ENCODE measurements around the gene OOSP3. TPM values are rescaled to one million over a fixed set of nuclear protein-coding genes. Genes with fewer than 3 reads are reported as not detected.
"Not testable (repeated sequence)": the region's sequence is repeated elsewhere in the genome, so short reads cannot be mapped to it uniquely, and the experiment has no call there.

Gene OOSP3
- total RNA-seq = not detected

- DNase-seq (ENCODE audit: low read depth in 2 of 3, low spot score in 2 of 3) = no peak
Measured at GRCh38 chr11:59878575-59878974, at the start of gene OOSP3. OOSP3 (plus strand) TSS chr11:59878782; CDS start chr11:59878809, 27 bp downstream.

GRCh38 chr11:59829358-59829757, 49.2 kb upstream of the OOSP3 start:
- no peak for DNase-seq (ENCODE audit: low read depth in 2 of 3, low spot score in 2 of 3)

GRCh38 chr11:59833602-59834001, 45.0 kb upstream of the OOSP3 start:
- DNase-seq (ENCODE audit: low read depth in 2 of 3, low spot score in 2 of 3) = peak in 1 of 3 donors; percentile 13

- DNase-seq (ENCODE audit: low read depth in 2 of 3, low spot score in 2 of 3) = no peak
Measured at GRCh38 chr11:59839615-59840014, 39.0 kb upstream of the OOSP3 start.

GRCh38 chr11:59841514-59841913, 37.1 kb upstream of the OOSP3 start:
- no peak for DNase-seq (ENCODE audit: low read depth in 2 of 3, low spot score in 2 of 3)

- DNase-seq (ENCODE audit: low read depth in 2 of 3, low spot score in 2 of 3) = no peak
Measured at GRCh38 chr11:59842316-59842715, 36.3 kb upstream of the OOSP3 start.

GRCh38 chr11:59845399-59845798, 33.2 kb upstream of the OOSP3 start, which contains the start of gene CBLIF:
CBLIF (minus strand) TSS chr11:59845499; CDS start chr11:59845453, 46 bp downstream.
- DNase-seq (ENCODE audit: low read depth in 2 of 3, low spot score in 2 of 3) = no peak

- DNase-seq (ENCODE audit: low read depth in 2 of 3, low spot score in 2 of 3) = no peak
Measured at GRCh38 chr11:59846556-59846955, 32.0 kb upstream of the OOSP3 start.

- no peak for DNase-seq (ENCODE audit: low read depth in 2 of 3, low spot score in 2 of 3)
Measured at GRCh38 chr11:59847626-59848025, 31.0 kb upstream of the OOSP3 start.

- not testable (repeated sequence) for DNase-seq (ENCODE audit: low read depth in 2 of 3, low spot score in 2 of 3)
Measured at GRCh38 chr11:59848439-59848838, 30.1 kb upstream of the OOSP3 start.

- no peak for DNase-seq (ENCODE audit: low read depth in 2 of 3, low spot score in 2 of 3)
Measured at GRCh38 chr11:59849129-59849528, 29.5 kb upstream of the OOSP3 start.

GRCh38 chr11:59849551-59849950, 29.0 kb upstream of the OOSP3 start:
- not testable (repeated sequence) for DNase-seq (ENCODE audit: low read depth in 2 of 3, low spot score in 2 of 3)

GRCh38 chr11:59851416-59851815, 27.2 kb upstream of the OOSP3 start:
- DNase-seq (ENCODE audit: low read depth in 2 of 3, low spot score in 2 of 3) = not testable (repeated sequence)

- no peak for DNase-seq (ENCODE audit: low read depth in 2 of 3, low spot score in 2 of 3)
Measured at GRCh38 chr11:59854871-59855270, 23.7 kb upstream of the OOSP3 start.

GRCh38 chr11:59857439-59858434, 20.8 kb upstream of the OOSP3 start:
- no peak for DNase-seq (ENCODE audit: low read depth in 2 of 3, low spot score in 2 of 3)

- peak in 1 of 3 donors; percentile 10 for DNase-seq (ENCODE audit: low read depth in 2 of 3, low spot score in 2 of 3)
Measured at GRCh38 chr11:59859673-59860072, 18.9 kb upstream of the OOSP3 start.

- no peak for DNase-seq (ENCODE audit: low read depth in 2 of 3, low spot score in 2 of 3)
Measured at GRCh38 chr11:59862252-59862651, 16.3 kb upstream of the OOSP3 start.

- no peak for DNase-seq (ENCODE audit: low read depth in 2 of 3, low spot score in 2 of 3)
Measured at GRCh38 chr11:59865031-59865430, 13.6 kb upstream of the OOSP3 start.

GRCh38 chr11:59866397-59866796, 12.2 kb upstream of the OOSP3 start, which contains the start of gene TCN1:
TCN1 (minus strand) TSS chr11:59866487; CDS start chr11:59866470, 17 bp downstream.
- peak in 1 of 3 donors; percentile 37 for DNase-seq (ENCODE audit: low read depth in 2 of 3, low spot score in 2 of 3)

- no peak for DNase-seq (ENCODE audit: low read depth in 2 of 3, low spot score in 2 of 3)
Measured at GRCh38 chr11:59866836-59867235, 11.7 kb upstream of the OOSP3 start.

- DNase-seq (ENCODE audit: low read depth in 2 of 3, low spot score in 2 of 3) = no peak
Measured at GRCh38 chr11:59867946-59868345, 10.6 kb upstream of the OOSP3 start.

GRCh38 chr11:59872076-59872475, 6.5 kb upstream of the OOSP3 start:
- DNase-seq (ENCODE audit: low read depth in 2 of 3, low spot score in 2 of 3) = no peak

Measured in hematopoietic multipotent progenitor cell (in vitro differentiated cells).